Progenitor cell of endocrine pancreas (in vitro differentiated cells): ENCODE data around the gene USP11. TPM values are rescaled to one million over a fixed set of nuclear protein-coding genes. Genes with fewer than 3 reads are reported as not detected.

Experiments
- DNase-seq: peaks from one replicate; pipeline ENCODE4 v3.0.0; 2021; ENCODE audit warnings: low spot score; ENCODE audit not compliant: unreplicated experiment
- H3K27ac Mint-ChIP-seq: 2 replicates; pipeline ENCODE4 v1.8.0; 2021; ENCODE audit warnings: mild to moderate bottlenecking, moderate library complexity, mixed read lengths
- H3K27me3 Mint-ChIP-seq: 2 replicates; pipeline ENCODE4 v1.8.0; 2021; ENCODE audit warnings: mixed read lengths
- H3K36me3 Mint-ChIP-seq: 2 replicates; pipeline ENCODE4 v1.8.0; 2022; ENCODE audit warnings: mixed read lengths; ENCODE audit not compliant: insufficient read depth
- H3K4me1 Mint-ChIP-seq: 2 replicates; pipeline ENCODE4 v1.8.0; 2021; ENCODE audit warnings: low read depth, mixed read lengths
- H3K4me3 Mint-ChIP-seq: 2 replicates; pipeline ENCODE4 v1.8.0; 2021; ENCODE audit warnings: low read depth, mild to moderate bottlenecking, moderate library complexity, mixed read lengths
- H3K9me3 Mint-ChIP-seq: 2 replicates; pipeline ENCODE4 v1.8.0; 2021; ENCODE audit warnings: low read depth, mixed read lengths
- CTCF ChIP-seq: fragments of 200-600 bp; sonication (generic); IDR thresholded peaks from one replicate; pipeline ENCODE4 v1.5.0; 2021; ENCODE audit warnings: antibody characterized with exemption, mild to moderate bottlenecking; ENCODE audit not compliant: unreplicated experiment
- total RNA-seq: library from RNA; stranded (reverse); gene quantifications from 2 replicates; pipeline ENCODE4 v1.2.1, GENCODE V29; 2021

Gene USP11
- total RNA-seq, 1 donor from 2014 or later, result 267 TPM

GRCh38 chrX:47198687-47199080 lies 34.1 kb upstream of the USP11 start:
- peaks cover 44% of the 10 kb centered on the region for H3K4me1 Mint-ChIP-seq
- no peak for TF ChIP-seq CTCF
- H3K27ac Mint-ChIP-seq, result peak overlapping the region; percentile 22

GRCh38 chrX:47199286-47199685 lies 33.5 kb upstream of the USP11 start:
- no peak for DNase-seq
- Mint-ChIP-seq H3K27ac (no peak overlapping the region), H3K36me3 (peaks cover 47% of the 10 kb centered on the region), H3K9me3 (no peaks in the 10 kb centered on the region), H3K4me1 (peaks cover 44% of the 10 kb centered on the region), H3K27me3 (no peaks in the 10 kb centered on the region), H3K4me3 (no peak overlapping the region)
- TF ChIP-seq CTCF, result no peak

More at GRCh38 chrX:47198687-47199080, 34.1 kb upstream of the USP11 start:
- DNase-seq, result no peak
- Mint-ChIP-seq H3K36me3 (peaks cover 45% of the 10 kb centered on the region), H3K9me3 (no peaks in the 10 kb centered on the region), H3K27me3 (no peaks in the 10 kb centered on the region), H3K4me3 (peak overlapping the region; percentile 36)

GRCh38 chrX:47200385-47201150 lies 32.2 kb upstream of the USP11 start:
- Mint-ChIP-seq H3K36me3 (peaks cover 49% of the 10 kb centered on the region), H3K4me3 (no peak overlapping the region), H3K27me3 (no peaks in the 10 kb centered on the region), H3K27ac (peak overlapping the region; percentile 84), H3K9me3 (no peaks in the 10 kb centered on the region), H3K4me1 (peaks cover 32% of the 10 kb centered on the region)
- DNase-seq, result no peak
- TF ChIP-seq CTCF, result no peak

GRCh38 chrX:47201345-47201944 lies 31.4 kb upstream of the USP11 start:
- H3K36me3 Mint-ChIP-seq, result peaks cover 43% of the 10 kb centered on the region
- TF ChIP-seq CTCF, result no peak
- no peak for DNase-seq
- H3K4me3 Mint-ChIP-seq, result no peak overlapping the region
- H3K9me3 Mint-ChIP-seq, result no peaks in the 10 kb centered on the region
- peaks cover 23% of the 10 kb centered on the region for H3K4me1 Mint-ChIP-seq
- H3K27me3 Mint-ChIP-seq, result no peaks in the 10 kb centered on the region
- H3K27ac Mint-ChIP-seq, result peak overlapping the region; percentile 53

- TF ChIP-seq CTCF, result no peak
- peaks cover 45% of the 10 kb centered on the region for H3K36me3 Mint-ChIP-seq
- H3K4me3 Mint-ChIP-seq, result no peak overlapping the region
- no peak for DNase-seq
- H3K27me3 Mint-ChIP-seq, result no peaks in the 10 kb centered on the region
- H3K9me3 Mint-ChIP-seq, result no peaks in the 10 kb centered on the region
- H3K27ac Mint-ChIP-seq, result no peak overlapping the region
- peaks cover 15% of the 10 kb centered on the region for H3K4me1 Mint-ChIP-seq
Measured at GRCh38 chrX:47202316-47202715, 30.5 kb upstream of the USP11 start.
